ENCODE measurements around the gene ATL1. TPM values are rescaled to one million over a fixed set of nuclear protein-coding genes. Genes with fewer than 3 reads are reported as not detected.

ATL1 gene
- total RNA-seq, 2 donors from 2014 or later = 0.88 to 1.7 TPM

GRCh38 chr14:50608302-50608851 is 48.4 kb downstream of the ATL1 start:
- H3K4me3 ChIP-seq (ENCODE audit: low read length) = no peak overlapping the region
- no peak overlapping the region for H3K9ac ChIP-seq (ENCODE audit: extremely low read depth, low read length, poor library complexity, severe bottlenecking)
- no peak overlapping the region for H3K27ac Mint-ChIP-seq

GRCh38 chr14:50610465-50610864 is 50.5 kb downstream of the ATL1 start:
- TF ChIP-seq, protein P1, sequence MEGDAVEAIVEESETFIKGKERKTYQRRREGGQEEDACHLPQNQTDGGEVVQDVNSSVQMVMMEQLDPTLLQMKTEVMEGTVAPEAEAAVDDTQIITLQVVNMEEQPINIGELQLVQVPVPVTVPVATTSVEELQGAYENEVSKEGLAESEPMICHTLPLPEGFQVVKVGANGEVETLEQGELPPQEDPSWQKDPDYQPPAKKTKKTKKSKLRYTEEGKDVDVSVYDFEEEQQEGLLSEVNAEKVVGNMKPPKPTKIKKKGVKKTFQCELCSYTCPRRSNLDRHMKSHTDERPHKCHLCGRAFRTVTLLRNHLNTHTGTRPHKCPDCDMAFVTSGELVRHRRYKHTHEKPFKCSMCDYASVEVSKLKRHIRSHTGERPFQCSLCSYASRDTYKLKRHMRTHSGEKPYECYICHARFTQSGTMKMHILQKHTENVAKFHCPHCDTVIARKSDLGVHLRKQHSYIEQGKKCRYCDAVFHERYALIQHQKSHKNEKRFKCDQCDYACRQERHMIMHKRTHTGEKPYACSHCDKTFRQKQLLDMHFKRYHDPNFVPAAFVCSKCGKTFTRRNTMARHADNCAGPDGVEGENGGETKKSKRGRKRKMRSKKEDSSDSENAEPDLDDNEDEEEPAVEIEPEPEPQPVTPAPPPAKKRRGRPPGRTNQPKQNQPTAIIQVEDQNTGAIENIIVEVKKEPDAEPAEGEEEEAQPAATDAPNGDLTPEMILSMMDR (conservative IDR thresholded peaks at IDR 0.05) = no peak
- no peaks in the 10 kb centered on the region for H3K4me1 Mint-ChIP-seq
- no peaks in the 10 kb centered on the region for H3K27me3 Mint-ChIP-seq (ENCODE audit: insufficient read depth)
- WGBS, 2 experiments (ENCODE audit: insufficient coverage in 1 of 2, insufficient read length in 1 of 2) = 92% methylated on average over 1 of the region's 1 CpG; no CpG with 5 or more reads in 1 of the 2 experiments
- Histone ChIP-seq H3K27ac (ENCODE audit: low read depth, low read length) (no peak overlapping the region), H3K9ac (ENCODE audit: extremely low read depth, low read length, poor library complexity, severe bottlenecking) (no peak overlapping the region), H3K27me3 (ENCODE audit: control insufficient read depth, insufficient read depth, low read length, poor library complexity, severe bottlenecking) (no peaks in the 10 kb centered on the region), H3K4me1 (ENCODE audit: control insufficient read depth, insufficient read depth, low read length) (no peaks in the 10 kb centered on the region), H3K9me3 (ENCODE audit: control insufficient read depth, low read length) (no peaks in the 10 kb centered on the region), H3K36me3 (ENCODE audit: control insufficient read depth, insufficient read depth, low read length) (no peaks in the 10 kb centered on the region), H3K4me3 (ENCODE audit: low read length) (no peak overlapping the region)
- H3K9me3 Mint-ChIP-seq = no peaks in the 10 kb centered on the region
- DNase-seq = no peak
- H3K4me3 Mint-ChIP-seq = no peak overlapping the region
- H3K27ac Mint-ChIP-seq = no peak overlapping the region
- no peaks in the 10 kb centered on the region for H3K36me3 Mint-ChIP-seq (ENCODE audit: low read depth)

More at GRCh38 chr14:50608302-50608851, 48.4 kb downstream of the ATL1 start:
- 100% methylated on average over 1 of the region's 1 CpG; no CpG with 5 or more reads in 1 of the 2 experiments for WGBS, 2 experiments (ENCODE audit: insufficient coverage in 1 of 2, insufficient read length in 1 of 2)
- Mint-ChIP-seq H3K9me3 (no peaks in the 10 kb centered on the region), H3K4me1 (no peaks in the 10 kb centered on the region), H3K4me3 (no peak overlapping the region), H3K36me3 (ENCODE audit: low read depth) (no peaks in the 10 kb centered on the region), H3K27me3 (ENCODE audit: insufficient read depth) (no peaks in the 10 kb centered on the region)
- DNase-seq = no peak
- Histone ChIP-seq H3K9me3 (ENCODE audit: control insufficient read depth, low read length) (no peaks in the 10 kb centered on the region), H3K27ac (ENCODE audit: low read depth, low read length) (no peak overlapping the region), H3K27me3 (ENCODE audit: control insufficient read depth, insufficient read depth, low read length, poor library complexity, severe bottlenecking) (no peaks in the 10 kb centered on the region), H3K4me1 (ENCODE audit: control insufficient read depth, insufficient read depth, low read length) (no peaks in the 10 kb centered on the region), H3K36me3 (ENCODE audit: control insufficient read depth, insufficient read depth, low read length) (no peaks in the 10 kb centered on the region)
- TF ChIP-seq, protein P1 (conservative IDR thresholded peaks at IDR 0.05) = no peak

- Histone ChIP-seq H3K27ac (ENCODE audit: low read depth, low read length) (no peak overlapping the region), H3K4me3 (ENCODE audit: low read length) (no peak overlapping the region), H3K9me3 (ENCODE audit: control insufficient read depth, low read length) (no peaks in the 10 kb centered on the region), H3K27me3 (ENCODE audit: control insufficient read depth, insufficient read depth, low read length, poor library complexity, severe bottlenecking) (no peaks in the 10 kb centered on the region), H3K36me3 (ENCODE audit: control insufficient read depth, insufficient read depth, low read length) (no peaks in the 10 kb centered on the region), H3K9ac (ENCODE audit: extremely low read depth, low read length, poor library complexity, severe bottlenecking) (no peak overlapping the region), H3K4me1 (ENCODE audit: control insufficient read depth, insufficient read depth, low read length) (no peaks in the 10 kb centered on the region)
- no peak for DNase-seq
- TF ChIP-seq, protein P1 (conservative IDR thresholded peaks at IDR 0.05) = no peak
- H3K36me3 Mint-ChIP-seq (ENCODE audit: low read depth) = no peaks in the 10 kb centered on the region
- no peaks in the 10 kb centered on the region for H3K9me3 Mint-ChIP-seq
- H3K4me1 Mint-ChIP-seq = no peaks in the 10 kb centered on the region
- H3K27me3 Mint-ChIP-seq (ENCODE audit: insufficient read depth) = no peaks in the 10 kb centered on the region
- H3K27ac Mint-ChIP-seq = no peak overlapping the region
- H3K4me3 Mint-ChIP-seq = no peak overlapping the region
- 89% methylated on average over 3 of the region's 3 CpGs; no CpG with 5 or more reads in 1 of the 2 experiments for WGBS, 2 experiments (ENCODE audit: insufficient coverage in 1 of 2, insufficient read length in 1 of 2)
These were observed 52.9 kb downstream of the ATL1 start for GRCh38 chr14:50612806-50613205.
